GM18507 (cell line): ENCODE data around the gene PGM5.
A peak's percentile ranks its signal among the peaks of the same experiment; 100 is the strongest.

ENCODE experiments used
- DNase-seq: peaks from one replicate; pipeline ENCODE4 v3.0.0; 2011; ENCODE audit warnings: low read depth; ENCODE audit not compliant: insufficient read length; ENCODE audit errors: extremely low spot score
- FAIRE-seq: peaks from 2 replicates; lab custom pipeline; 2011; peaks lifted over from hg19 to GRCh38; lab: Jason Lieb, UNC

Gene PGM5

GRCh38 chr9:68552700-68553476 lies 196.5 kb downstream of the PGM5 start:
- DNase-seq: no peak
- no peak for FAIRE-seq

GRCh38 chr9:68555437-68556150 lies 199.2 kb downstream of the PGM5 start:
- DNase-seq (no peak), FAIRE-seq (no peak)

GRCh38 chr9:68558545-68558944 lies 202.1 kb downstream of the PGM5 start:
- DNase-seq (no peak), FAIRE-seq (no peak)

- FAIRE-seq (peak; percentile 65), DNase-seq (peak; percentile 29)
Observed at GRCh38 chr9:68560071-68560844, 203.8 kb downstream of the PGM5 start.

- DNase-seq (no peak), FAIRE-seq (no peak)
Observed at GRCh38 chr9:68562461-68562860, 206.1 kb downstream of the PGM5 start.

- DNase-seq (no peak), FAIRE-seq (no peak)
Observed at GRCh38 chr9:68567565-68567964, 211.2 kb downstream of the PGM5 start.

GRCh38 chr9:68574150-68574549 lies 217.7 kb downstream of the PGM5 start:
- FAIRE-seq: no peak

GRCh38 chr9:68575817-68576216 lies 219.4 kb downstream of the PGM5 start:
- no peak for DNase-seq
- no peak for FAIRE-seq

More at GRCh38 chr9:68574150-68574549, 217.7 kb downstream of the PGM5 start:
- no peak for DNase-seq

GRCh38 chr9:68577774-68578591 lies 221.6 kb downstream of the PGM5 start:
- peak; percentile 17 for DNase-seq

More at GRCh38 chr9:68577774-68578591, 221.6 kb downstream of the PGM5 start:
- FAIRE-seq: peak; percentile 87
